ENCODE measurements around the gene MAD1L1. TPM values are rescaled to one million over a fixed set of nuclear protein-coding genes. Genes with fewer than 3 reads are reported as not detected.
"Not testable (repeated sequence)": the region's sequence is repeated elsewhere in the genome, so short reads cannot be mapped to it uniquely, and the experiment has no call there.

The MAD1L1 gene
- polyA plus RNA-seq, 3 donors = 10.7 to 48.1 (median 18.4) TPM

DNA sequence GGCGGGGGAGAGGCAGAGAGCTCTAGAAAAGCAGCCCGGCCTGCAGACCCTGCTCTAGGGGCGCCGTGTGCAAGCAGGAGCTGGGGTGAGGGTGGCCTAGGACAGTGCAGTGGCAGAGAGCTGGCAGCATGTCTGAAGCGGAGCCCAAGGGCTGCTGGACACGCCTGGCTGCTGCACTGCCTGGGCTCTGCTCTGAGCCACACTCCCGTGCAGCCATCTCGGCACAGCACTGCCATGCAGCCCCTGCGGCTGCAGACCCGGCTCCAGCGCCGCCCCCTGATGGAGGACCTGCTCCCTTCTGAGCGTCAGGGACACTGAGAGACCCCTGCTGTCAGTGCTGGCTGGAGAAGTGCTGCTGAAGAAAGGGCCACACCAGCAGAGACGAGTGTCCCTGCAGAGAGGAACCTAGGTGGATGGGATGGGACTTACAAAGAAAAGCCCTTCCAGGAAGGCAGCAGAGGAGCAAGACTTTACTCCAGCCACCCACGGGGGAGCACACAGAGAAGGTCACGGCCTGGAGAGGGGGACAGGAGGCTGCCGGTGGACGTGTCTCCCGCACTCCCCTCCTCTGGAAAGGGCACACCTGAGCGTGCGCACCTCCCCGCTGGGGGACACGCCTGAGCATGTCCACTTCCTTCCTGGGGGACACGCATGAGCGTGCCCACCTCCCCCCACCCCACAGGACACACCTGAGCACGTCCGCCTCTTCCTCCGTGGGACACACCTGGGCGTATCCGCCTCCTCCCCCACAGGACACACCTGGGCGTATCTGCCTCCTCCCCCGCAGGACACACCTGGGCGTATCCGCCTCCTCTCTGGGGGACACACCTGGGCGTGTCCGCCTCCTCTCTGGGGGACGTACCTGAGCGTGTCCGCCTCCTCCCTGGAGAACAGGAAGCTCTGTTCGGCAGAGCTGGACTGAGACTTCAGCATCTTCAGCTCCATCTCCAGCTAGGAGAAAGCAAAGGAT, 252.9 kb downstream of the MAD1L1 start:
- WGBS, 3 donors = 90 to 93% (median 91%) methylated on average over 35 to 40 of the region's 40 CpGs

DNA sequence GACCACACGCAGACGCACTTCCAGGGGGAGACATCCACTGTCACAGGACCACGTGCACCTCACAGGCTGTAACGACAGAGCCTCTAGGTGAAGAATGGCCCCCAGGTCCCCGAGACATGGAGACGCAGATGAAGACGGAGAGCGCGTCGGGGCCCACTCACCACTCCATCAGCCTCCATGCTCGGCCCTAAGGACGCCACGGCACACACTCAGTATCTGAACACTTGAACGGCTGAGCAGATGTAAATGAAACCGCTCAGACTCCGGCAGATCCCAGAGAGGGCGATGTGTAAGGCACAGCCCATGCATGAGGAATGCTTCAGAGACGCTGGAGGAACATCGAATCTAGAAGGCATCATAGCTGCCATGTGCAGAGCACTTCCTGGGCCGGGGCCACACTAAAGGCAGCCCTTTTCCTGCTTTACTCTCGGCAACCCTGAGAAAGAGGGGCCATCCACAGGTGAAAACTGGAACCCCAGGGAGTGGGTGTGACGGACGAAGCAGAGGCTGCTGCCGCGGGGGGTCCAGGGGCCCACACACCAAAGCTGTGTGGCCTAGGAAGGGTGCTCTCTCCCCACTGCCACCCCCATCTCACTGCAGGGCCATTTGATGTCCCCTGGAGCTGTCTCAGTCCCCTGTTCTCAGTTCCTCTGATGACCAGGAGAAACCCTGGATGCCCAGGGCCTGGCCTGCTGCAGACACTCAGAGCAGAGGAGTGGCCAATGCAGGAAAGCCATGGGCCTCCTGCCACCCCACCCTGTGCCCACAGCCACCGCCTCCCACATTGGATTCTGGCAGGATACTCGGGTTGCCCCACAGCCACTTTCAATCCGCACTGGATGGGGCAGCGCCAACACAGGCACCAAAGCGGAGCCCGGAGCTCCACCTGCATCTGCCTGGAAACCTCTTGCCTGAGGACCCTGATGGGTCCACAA, 253.8 kb downstream of the MAD1L1 start:
- H3K27ac ChIP-seq (ENCODE audit: low read depth, low read length) = no peak overlapping the region
- 96 to 97% (median 97%) methylated on average over 29 to 31 of the region's 31 CpGs for WGBS, 3 donors

More for the DNA sequence above, 252.9 kb downstream of the MAD1L1 start:
- no peak overlapping the region for H3K27ac ChIP-seq (ENCODE audit: low read depth, low read length)

DNA sequence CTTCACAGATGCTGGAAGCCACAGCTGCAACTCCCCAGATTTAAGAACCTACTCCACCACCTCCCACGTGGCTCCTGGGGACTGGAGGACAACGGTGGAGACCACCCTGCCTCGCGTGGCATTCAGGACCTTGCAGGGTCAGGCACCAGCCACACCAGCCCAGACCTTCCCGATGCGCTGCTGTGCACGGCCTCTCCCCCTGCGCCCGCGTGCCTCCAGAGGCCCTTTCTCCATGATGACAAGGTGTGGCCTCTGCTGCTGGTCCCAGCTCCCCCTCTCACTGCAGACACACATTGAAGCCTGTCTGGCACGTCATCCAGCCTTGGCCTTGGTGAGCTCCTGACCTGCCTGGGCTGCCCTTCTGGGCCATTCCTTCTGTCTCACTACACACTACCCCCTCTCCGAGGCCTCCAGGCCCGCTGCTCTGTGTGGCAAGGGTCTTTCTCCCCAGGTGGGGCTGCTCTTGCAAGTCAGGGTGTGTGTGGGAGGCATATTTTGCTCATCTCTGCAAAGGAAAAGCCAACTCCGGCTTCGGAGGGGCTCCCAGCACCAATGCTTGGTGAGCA, 254.8 kb downstream of the MAD1L1 start:
- no peak overlapping the region for H3K27ac ChIP-seq (ENCODE audit: low read depth, low read length)
- 90 to 97% (median 94%) methylated on average over 15 of the region's 15 CpGs for whole genome bisulfite sequencing, 3 donors

DNA sequence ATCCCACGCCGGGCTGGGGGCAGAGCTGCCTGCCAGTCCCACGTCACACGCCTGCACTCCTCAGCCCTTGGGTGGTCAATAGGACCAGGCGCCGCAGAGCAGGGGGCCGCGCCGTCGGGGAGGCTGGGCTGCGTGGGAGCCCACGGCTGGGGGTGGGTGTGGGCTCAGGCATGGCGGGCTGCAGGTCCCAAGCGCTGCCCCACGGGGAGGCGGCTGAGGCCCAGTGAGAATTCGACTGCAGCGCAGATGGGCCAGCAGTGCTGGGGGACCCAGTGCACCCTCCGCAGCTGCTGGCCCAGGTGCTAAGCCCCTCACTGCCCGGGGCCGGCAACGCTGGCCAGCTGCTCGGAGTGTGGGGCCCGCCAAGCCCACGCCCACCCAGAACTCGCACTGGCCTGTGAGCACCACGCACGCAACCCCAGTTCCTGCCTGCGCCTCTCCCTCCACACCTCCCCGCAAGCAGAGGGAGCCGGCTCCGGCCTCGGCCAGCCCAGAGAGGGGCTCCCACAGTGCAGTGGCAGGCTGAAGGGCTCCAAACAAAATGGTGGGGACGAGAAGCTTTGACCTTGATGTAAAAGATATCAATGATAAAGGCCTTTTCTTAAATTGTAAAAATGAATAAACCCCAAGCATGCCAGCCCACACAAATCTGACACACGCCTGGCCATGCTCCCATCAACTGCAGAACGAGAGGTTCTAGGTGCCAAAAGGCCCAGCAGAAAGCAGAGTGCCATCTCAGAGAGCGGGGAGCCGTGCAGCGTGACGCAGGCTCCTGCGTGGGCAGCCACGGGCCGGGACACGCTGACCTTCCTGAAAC, 255.5 kb downstream of the MAD1L1 start:
- no peak overlapping the region for H3K27ac ChIP-seq (ENCODE audit: low read depth, low read length)
- 93 to 96% (median 94%) methylated on average over 43 to 44 of the region's 44 CpGs for WGBS, 3 donors

DNA sequence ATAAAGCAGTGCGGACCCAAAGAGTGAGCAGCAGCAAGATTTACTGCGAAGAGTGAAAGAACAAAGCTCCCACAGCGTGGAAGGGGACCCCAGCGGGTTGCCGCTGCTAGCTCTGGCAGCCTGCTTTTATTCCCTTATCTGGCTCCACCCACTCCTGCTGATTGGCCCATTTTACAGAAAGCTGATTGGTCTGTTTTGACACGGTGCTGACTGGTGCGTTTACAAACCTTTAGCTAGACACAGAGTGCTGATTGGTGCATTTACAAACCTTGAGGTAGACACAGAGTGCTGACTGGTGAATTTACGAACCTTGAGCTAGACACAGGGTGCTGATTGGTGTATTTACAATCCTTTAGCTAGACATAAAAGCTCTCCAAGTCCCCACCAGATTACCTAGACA, 256.2 kb downstream of the MAD1L1 start:
- WGBS, 3 donors = 92 to 96% (median 94%) methylated on average over 8 of the region's 8 CpGs
- H3K27ac ChIP-seq (ENCODE audit: low read depth, low read length) = not testable (repeated sequence)

DNA sequence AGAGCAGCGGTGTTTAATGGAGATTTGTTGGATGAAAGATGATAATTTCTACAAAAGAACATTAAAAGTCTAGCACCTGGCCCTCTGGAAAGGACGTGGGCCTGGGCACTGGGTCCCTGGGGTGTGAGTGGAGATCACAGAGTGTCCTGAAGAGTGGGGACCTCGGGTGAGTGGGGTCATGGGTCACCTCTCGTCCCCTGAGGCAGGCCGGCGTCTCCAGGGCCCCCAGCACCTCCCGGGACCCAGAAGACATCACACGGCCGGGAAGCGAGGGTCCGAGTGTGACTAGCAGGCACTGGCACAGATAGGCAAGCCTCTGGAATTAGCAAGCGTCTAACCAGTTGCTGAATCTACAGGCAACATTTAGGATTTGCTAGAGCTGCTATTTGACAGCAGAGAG, 257.2 kb downstream of the MAD1L1 start:
- WGBS, 3 donors = 93 to 96% (median 94%) methylated on average over 12 of the region's 12 CpGs

DNA sequence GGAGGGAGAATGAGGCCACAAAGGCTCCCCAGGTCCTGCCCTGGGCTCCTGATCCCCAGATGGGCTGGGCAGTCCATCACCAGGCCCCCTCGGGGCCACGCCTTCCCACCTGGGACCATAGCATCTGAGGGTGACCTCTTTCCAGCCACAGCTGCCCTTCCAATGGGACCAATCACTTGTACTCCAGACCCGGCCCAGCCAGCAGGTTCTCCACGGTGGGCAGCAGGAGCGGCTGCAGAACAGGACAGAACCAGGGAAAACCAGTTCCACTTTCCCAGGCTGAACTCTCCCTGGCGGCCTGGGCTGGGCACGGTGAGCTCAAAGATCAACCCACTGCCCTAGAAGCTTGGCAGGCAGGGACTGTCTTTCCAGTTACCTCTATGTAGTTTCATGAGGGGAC, 257.6 kb downstream of the MAD1L1 start:
- no peak overlapping the region for H3K27ac ChIP-seq (ENCODE audit: low read depth, low read length)
- 90 to 91% (median 90%) methylated on average over 7 of the region's 7 CpGs for WGBS, 3 donors

More for the DNA sequence above, 257.2 kb downstream of the MAD1L1 start:
- H3K27ac ChIP-seq (ENCODE audit: low read depth, low read length) = no peak overlapping the region

DNA sequence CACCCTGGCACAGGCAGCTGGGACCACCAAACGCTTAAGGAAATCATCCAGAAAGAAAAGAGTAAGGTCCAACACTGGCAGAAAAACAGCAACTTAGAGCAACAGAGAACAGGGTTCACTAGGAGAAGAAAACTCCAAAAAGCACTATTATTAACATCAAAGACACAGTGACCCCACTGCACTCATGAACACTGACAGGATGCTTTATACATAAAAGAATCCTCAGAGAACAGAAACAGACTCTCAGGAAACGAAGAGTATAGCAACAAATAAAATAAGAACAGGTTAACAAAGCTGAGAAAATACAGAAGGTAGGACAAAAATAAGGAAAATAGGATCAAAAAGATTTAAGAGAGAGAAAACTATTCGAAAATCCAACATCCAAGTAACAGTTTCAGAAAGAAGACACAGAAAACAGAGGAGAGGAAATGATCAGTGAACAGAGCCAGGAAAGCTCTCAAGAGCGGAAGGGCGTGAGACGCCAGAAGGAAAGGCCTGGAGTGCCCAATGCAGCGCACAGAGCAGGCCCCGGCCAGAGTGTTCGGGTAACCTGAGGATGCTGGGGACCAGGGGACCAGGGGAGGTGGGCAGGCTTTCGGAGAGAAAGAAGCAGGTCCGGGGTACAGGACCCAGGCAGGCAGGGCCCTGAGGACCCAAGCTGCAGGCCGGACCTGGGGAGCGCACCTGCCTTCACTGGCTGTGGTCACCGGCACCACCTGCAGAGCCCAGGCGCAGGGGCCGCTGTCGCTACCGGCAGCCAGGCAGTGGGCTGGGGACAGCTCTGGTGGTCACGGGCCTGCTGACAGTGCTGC, 258.2 kb downstream of the MAD1L1 start:
- no peak overlapping the region for H3K27ac ChIP-seq (ENCODE audit: low read depth, low read length)
- 79 to 81% (median 81%) methylated on average over 19 of the region's 19 CpGs for WGBS, 3 donors

DNA sequence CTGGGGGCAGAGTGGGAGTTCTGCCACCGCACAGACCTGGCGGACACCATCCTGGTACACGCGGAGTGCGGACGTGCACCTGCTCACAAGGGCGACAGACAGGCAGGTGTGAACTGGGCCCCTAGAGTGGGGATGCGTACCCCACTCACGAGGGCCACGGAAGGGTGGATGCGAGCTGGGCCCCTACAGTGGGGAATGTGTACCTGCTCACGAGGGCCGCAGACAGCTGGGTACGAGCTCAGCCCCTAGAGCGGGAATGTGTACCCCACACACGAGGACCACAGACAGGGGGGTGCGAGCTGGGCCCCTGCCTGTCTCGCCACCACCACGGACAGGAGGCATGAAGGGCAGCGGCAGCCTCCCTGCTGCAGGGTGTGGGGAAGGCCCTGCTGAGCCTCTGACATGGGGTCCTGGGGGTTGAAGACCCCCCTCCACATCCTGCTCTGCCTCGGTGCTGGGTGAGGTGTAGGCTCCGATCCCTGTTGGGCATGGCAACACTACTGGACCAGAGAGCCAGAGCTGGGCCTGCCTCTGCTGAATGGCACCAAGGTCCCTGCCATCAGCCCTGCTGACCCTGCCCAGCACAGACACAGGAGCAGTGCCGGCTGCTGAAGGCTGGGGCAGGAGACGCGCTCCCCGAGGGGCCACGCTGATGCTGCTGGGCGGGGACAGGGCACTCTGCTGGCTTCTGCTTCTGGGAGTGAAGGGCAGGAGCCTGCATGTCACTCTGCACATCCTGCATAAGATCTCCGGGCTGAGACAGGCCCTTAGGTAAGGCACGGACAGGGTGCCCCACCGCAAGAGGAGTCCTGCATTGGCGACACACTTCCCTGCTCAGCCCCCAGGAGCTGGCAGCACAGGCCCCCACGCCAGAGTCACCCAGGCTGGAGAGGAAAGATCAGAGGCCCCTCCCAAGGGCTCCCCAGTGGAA, 259.2 kb downstream of the MAD1L1 start:
- WGBS, 3 donors = 90 to 94% (median 93%) methylated on average over 33 of the region's 33 CpGs
- no peak overlapping the region for H3K27ac ChIP-seq (ENCODE audit: low read depth, low read length)

DNA sequence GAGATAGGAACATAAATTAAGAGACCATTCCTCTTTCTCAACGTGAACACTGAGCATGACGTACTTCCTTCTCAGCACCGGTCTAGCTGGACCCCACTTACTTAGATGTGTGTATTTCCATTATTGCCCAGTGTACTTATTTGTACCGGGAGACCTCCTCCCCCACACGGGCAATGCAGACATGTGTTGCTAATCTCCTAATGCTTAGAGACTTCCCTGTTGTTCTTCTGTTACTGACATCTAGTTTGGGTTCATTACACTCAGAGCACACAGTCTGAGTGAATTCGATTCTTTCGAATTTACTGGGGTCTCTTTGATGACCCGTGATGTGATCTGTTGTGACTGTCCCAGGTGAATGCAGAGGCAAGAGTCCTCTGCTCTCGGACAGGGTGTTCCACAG, 260.0 kb downstream of the MAD1L1 start:
- 91 to 94% (median 92%) methylated on average over 9 of the region's 9 CpGs for WGBS, 3 donors
- H3K27ac ChIP-seq (ENCODE audit: low read depth, low read length) = no peak overlapping the region

DNA sequence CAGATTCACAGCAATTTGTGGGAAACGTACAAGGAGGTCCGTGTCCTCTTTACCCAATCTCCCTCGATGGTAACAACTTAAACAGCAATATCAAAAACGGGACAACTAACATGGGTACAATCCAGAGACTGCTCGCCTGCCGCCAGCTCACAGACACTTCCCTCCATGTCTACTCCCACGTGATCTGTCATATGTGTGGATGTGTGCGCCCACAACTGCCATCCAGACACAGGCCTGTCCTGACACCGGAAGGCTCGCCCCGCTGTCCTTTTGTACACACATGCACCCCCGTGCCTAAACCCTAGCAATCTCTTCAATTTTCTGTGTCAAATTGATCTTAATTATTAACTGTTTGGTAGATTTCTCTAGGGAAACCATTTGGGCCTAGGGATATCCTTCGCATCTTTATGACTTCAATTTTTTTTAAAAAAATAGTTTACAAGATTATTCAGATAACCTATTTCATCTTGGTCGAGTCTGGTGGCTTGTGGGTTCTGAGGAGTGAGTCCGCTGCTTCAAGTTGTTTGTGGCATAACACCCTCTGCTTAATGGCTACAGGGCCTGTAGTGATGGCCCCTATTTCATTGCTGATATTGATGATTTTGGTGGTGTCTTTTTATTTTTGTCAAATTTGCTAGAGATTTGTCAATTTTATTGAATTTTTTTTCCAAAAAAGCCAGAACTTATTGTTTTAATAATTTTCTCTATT, 260.6 kb downstream of the MAD1L1 start:
- H3K27ac ChIP-seq (ENCODE audit: low read depth, low read length) = no peak overlapping the region
- 94 to 95% (median 94%) methylated on average over 15 of the region's 15 CpGs for WGBS, 3 donors

DNA sequence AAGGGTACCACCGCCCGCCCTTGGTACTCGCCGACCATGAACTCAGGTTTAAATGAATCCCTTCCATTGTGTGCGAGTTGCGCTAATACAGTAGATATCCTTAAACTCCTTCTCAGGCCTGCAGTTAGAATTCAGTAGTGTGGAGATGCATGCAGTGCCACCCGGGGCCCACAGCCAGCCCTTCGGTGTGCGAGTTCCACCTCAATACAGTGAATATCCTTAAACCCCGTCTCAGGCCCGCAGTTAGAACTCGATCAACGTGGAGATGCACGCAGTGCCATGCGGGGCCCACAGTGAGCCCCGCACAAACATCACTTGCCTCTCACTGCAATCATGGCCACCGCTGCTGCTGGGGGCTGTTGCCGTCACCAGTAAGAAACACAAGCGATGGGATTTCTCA, 261.9 kb downstream of the MAD1L1 start:
- no peak overlapping the region for H3K27ac ChIP-seq (ENCODE audit: low read depth, low read length)
- WGBS, 3 donors = 96 to 98% (median 97%) methylated on average over 19 of the region's 19 CpGs

DNA sequence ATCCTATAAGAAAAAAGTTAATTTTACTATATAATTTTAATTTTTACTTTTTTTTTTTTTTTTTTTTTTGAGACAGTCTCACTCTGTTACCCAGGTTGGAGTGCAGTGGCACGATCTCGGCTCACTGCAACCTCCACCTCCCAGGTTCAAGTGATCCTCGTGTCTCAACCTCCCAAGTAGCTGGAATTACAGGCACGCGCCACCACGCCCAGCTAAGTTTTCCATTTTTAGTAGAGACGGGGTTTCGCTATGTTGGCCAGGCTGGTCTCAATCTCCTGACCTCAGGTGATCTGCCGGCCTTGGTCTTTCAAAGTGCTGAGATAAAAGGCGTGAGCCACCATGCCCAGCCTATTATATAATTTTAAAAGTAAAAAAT, 262.5 kb downstream of the MAD1L1 start:
- H3K27ac ChIP-seq (ENCODE audit: low read depth, low read length) = not testable (repeated sequence)
- WGBS, 3 donors = 96% methylated on average over 10 of the region's 10 CpGs

DNA sequence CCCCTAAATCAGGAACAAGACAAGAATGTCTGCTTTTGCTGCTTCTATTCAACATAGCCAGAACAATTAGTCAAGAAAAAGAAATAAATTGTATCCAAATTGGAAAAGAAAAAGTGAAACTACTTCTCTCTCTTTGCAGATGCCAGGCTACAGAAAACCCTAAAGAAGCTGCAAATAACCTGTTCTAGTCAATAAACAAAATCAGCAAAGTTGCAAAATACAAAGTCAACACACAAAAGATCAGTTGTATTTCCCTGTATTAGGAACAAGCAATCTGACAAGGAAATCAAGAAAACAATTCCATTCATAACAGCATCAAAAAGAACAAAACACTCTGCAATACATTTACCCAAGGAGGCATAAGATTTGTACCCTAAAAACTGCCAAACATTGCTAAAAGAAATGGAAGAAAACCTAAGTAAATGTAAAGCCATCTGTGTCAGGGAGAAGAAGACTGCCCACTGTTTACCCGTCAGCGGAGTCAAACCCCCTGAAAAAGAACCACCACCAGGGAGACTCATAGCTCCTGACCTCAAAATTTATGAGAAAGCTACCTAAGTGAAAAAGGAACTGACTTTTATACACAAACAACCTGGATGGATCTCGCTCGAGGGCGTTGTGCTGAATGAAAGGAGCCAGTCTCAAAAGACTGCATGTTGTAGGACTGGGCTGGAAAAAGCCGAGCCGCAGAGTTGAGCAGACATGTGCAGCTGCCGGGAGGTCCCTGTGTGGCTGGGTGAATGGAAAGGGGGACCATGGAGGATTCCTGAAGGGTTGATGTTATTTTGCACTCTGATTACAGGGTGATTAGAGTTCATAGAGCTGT, 263.1 kb downstream of the MAD1L1 start:
- WGBS, 3 donors = 79 to 92% (median 91%) methylated on average over 8 of the region's 8 CpGs

More for the DNA sequence above, 263.1 kb downstream of the MAD1L1 start:
- H3K27ac ChIP-seq (ENCODE audit: low read depth, low read length) = no peak overlapping the region

All from adipose tissue (tissue), 3 donors.